HFF-Myc (cell line): ENCODE measurements around the gene LRRC9.
"Not testable (repeated sequence)": the region's sequence is repeated elsewhere in the genome, so short reads cannot be mapped to it uniquely, and the experiment has no call there.

ENCODE experiments used
- DNase-seq: peaks from one replicate; pipeline ENCODE4 v3.0.0-alpha.2; 2011; ENCODE audit warnings: low read depth; ENCODE audit errors: extremely low read depth
- H3K4me3 ChIP-seq: replicated peaks from 2 replicates; pipeline ENCODE4 v1.5.1; 2011; ENCODE audit warnings: low read depth, mild to moderate bottlenecking, control low read depth, low read length
- TF ChIP-seq, protein P1 (sequence below): IDR thresholded peaks from 2 replicates; pipeline ENCODE4 v1.5.1; 2012; ENCODE audit warnings: mild to moderate bottlenecking, low read depth, low read length, control low read depth; ENCODE audit errors: missing control alignments

Gene LRRC9

DNA sequence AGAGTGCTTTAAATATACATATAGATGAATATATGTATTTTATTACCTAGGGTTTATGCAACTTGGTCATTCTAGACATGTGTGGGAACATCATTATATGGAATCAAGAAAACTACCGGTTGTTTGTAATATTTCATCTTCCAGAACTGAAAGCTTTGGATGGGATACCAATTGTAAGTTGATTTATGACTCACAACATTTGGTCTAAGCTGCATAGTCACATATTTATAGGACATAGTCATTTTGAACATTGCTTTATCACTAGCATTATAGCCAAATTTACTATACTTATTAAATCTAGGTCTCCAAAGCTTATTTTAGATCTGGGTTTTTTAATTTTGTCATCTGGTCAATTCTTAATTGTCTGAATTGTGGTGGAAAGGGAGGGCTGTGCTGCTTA is 88.1 kb downstream of the LRRC9 start:
- DNase-seq = no peak
- H3K4me3 ChIP-seq = no peak overlapping the region
- TF ChIP-seq, protein P1, sequence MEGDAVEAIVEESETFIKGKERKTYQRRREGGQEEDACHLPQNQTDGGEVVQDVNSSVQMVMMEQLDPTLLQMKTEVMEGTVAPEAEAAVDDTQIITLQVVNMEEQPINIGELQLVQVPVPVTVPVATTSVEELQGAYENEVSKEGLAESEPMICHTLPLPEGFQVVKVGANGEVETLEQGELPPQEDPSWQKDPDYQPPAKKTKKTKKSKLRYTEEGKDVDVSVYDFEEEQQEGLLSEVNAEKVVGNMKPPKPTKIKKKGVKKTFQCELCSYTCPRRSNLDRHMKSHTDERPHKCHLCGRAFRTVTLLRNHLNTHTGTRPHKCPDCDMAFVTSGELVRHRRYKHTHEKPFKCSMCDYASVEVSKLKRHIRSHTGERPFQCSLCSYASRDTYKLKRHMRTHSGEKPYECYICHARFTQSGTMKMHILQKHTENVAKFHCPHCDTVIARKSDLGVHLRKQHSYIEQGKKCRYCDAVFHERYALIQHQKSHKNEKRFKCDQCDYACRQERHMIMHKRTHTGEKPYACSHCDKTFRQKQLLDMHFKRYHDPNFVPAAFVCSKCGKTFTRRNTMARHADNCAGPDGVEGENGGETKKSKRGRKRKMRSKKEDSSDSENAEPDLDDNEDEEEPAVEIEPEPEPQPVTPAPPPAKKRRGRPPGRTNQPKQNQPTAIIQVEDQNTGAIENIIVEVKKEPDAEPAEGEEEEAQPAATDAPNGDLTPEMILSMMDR = no peak

DNA sequence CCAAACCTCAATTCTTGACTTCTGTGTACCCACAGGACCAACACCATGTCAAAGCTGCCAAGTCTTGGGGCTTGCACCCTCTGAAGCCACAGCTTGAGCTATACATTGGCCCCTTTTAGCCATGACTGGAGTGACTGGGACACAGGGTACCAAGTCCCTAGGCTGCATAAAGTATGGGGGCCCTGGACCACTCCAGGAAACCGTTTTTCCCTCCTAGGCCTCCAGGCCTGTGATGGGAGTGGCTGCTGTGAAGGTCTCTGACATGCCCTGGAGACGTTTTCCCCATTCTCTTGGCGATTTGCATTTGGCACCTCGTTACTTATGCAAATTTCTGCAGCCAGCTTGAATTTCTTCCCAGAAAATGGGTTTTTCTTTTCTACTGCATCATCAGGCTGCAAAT is 90.3 kb downstream of the LRRC9 start:
- not testable (repeated sequence) for H3K4me3 ChIP-seq, DNase-seq

DNA sequence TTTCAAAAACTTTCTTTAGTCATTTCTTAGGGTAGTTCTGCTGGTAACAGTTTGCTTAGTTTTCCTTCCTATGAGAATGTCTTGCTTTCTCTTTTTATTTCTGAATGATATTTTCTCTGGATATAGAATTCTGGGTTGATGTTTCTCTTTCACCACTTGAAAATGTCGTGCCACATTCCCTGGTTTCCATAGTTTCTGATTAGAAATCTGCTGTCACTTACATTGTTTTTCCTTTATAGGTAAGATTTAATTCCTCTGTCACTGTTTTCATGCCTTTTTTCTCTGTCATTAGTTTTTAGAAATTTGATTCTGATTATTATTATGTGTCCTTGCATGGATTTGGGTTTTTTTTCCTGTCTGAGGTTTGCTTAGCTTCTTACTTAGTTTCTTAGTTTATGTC is 94.5 kb downstream of the LRRC9 start:
- no peak overlapping the region for H3K4me3 ChIP-seq
- no peak for DNase-seq
- TF ChIP-seq, protein P1 = no peak

DNA sequence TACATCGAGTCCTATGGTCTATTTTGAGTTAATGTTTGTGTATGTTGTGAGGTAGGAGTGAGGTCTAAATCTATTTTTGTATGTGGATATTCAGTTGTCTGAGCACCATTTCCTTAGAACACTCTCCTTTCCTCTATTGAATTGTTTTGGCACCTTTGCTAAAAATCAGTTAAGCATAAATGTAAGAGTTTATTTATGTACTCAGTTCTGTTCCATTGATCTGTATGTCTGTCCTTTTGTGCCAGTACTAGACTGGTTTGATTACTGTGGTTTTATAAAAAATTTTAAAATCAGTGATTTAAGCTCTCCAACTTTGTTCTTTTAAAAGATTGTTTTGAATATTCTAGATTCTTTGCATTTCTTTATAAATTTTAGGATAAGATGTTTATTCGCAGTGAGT is 101.7 kb downstream of the LRRC9 start:
- TF ChIP-seq, protein P1 = no peak
- DNase-seq = no peak
- H3K4me3 ChIP-seq = no peak overlapping the region

DNA sequence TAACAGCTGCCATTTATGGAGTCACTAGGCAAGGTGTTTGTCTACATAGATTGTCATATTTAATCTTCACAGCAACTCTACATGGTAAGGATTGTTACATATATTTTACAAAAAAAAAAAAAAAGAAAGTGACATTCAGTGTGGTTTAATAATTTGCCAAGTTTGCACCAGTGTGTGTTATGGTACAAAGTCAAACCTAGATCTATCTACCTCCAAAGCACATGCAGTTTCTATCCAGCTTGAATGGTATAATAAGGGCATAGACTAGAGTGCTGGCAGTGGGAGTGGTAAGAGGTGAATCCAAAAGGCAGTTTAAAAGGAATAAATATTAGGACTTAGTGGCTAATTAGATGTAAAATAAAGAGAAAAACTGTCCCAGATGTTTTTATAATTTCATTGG is 105.6 kb downstream of the LRRC9 start:
- no peak overlapping the region for H3K4me3 ChIP-seq
- TF ChIP-seq, protein P1 = no peak

DNA sequence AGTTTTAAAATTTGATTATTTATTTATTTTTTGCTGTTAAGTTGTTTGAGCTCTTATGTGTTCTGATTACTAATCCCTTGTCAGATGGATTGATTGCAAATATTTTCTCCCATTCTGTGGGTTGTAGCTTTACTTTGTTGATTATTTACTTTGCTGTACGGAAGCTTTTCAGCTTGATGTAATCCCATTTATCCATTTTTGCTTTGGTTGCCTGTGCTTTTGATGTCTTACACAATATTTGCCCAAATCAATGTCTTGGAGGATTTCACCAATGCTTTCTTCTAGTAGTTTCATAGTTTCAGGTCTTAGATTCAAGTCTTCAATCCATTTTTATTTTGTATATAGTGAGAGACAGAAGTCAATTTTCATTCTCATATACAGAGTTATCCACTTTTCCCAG is 115.2 kb downstream of the LRRC9 start:
- TF ChIP-seq, protein P1 = no peak
- no peak overlapping the region for H3K4me3 ChIP-seq
- DNase-seq = no peak

More for the DNA sequence above, 105.6 kb downstream of the LRRC9 start:
- no peak for DNase-seq

DNA sequence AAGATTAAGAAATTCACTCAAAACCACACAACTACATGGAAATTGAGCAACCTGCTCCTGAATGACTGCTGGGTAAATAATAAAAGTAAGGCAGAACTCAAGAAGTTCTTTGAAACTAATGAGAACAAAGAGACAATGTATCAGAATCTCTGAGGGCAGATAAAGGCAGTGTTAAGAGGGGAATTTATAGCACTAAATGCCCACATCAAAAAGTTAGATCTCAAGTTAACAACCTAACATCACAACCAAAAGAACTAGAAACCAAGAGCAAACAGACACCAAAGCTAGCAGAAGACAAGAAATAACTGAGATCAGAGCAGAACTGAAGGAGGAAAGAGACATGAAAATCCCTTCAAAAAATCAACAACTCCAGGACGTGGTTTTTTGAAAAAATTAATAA is 128.0 kb downstream of the LRRC9 start:
- not testable (repeated sequence) for H3K4me3 ChIP-seq, DNase-seq

DNA sequence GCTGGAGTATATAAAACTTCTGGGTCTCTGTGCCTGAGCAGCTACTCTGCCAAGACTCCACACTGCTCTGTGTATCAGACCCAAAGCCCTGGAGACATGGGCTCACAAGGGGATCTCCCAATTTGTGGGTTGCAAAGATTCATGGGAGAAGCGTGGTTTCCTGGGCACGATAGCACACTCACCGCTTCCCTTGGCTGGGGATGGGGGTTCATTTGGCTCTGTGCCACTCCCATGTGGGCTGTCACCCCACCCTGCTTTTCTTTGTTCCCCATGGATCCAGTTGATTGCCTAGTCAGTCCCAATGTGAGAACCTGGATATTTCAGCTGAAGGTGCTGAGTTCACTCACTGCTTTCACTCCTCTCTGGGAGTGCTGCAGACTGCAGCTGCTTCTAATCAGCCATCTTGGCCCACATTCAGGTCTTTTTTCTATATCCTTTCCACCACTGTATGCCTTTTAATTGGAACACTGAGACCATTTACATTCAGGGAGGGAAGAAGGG is 131.8 kb downstream of the LRRC9 start:
- no peak for DNase-seq
- TF ChIP-seq, protein P1 = no peak
- H3K4me3 ChIP-seq = no peak overlapping the region
